SKM-1 treated with dmso at 0.1 percent for 144 hours (cell line): ENCODE data around the gene TMEM263.
A peak's percentile ranks its signal among the peaks of the same experiment; 100 is the strongest.
"Not testable (repeated sequence)": the region's sequence is repeated elsewhere in the genome, so short reads cannot be mapped to it uniquely, and the experiment has no call there.

ENCODE experiments used
- DNase-seq: peaks from one replicate; lab custom pipeline; 2025; ENCODE audit not compliant: unreplicated experiment; lab: John Stamatoyannopoulos, UW

The TMEM263 gene

DNA sequence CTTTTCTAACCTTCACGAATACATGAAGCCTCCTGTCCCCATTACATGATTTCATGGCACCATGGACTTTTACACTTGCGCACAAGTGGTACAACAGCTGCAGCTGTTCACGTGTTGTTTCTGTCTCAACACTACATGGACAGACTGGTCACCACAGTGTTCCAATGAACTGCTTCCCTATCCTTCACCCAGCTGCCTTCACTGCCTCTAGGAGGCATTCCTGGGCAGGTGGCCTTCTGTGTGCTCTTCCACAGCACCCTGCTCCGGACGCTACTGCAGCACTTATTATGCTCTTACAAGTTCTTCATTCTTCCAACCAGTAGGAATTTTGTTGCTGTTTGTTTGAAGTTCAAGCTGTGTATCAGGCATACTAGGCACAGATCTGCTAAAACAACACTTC is 29.8 kb downstream of the TMEM263 start:
- DNase-seq, result no peak

DNA sequence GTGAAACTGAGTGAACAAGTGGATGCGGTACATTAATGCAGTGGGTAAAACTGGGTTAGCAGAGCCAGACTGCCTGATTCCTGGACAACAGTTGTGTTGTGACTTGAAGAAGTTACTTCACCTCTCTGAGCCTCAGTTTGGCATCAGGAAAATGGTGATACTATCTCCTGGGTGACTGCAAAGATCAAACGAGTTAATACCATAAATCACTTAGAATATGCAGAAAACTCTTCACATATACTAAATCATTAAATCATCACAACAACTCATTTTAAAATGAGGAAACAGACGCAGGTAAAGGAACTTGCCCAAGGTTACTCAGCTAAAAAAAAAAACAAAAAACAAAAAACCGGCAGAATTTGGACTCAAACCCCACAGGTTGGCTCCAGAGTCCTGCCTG is 30.4 kb downstream of the TMEM263 start:
- no peak for DNase-seq

DNA sequence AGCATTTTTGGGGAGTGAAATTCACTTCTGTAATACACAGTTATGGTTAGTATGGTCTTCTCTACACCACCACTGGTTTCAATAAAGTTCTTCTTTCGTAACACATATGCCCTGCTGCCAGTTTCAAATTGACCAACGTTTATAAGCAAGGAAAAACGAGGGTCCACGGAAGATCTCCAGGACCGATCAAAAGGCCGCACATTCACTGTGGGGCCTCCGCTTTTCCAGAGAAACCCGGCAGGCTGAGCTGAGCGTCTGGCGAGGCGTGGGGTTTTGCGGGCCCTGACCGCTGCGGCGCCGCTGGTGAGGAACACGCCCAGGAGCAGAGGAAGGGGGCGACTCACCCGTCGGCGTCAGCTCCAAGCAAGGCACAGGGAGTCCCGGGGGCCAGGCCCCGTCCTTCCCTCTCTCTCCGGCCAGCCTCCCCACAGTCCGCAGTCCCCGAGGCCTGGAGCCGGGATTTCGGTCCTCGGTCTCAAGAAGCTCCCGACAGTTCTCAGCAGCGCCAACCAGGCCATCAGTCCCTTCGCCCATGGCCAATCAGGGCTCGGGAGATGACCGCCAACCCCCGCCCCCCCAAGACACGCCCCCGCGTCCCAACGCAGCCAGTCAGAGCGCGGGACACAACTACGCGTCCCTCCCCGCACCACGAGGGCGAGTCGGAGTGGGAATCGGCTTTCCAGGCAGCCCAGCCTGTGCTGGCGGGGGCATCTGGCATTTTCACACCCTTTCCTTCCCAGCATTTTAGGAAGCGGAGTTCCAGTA is 31.1 kb downstream of the TMEM263 start, which contains the start of gene MTERF2:
TSS of gene MTERF2 (minus strand) at position 522 of the 765 bp plus-strand sequence. CDS start 8,432 bp downstream, outside the sequence.
- DNase-seq, result peak; percentile 46

DNA sequence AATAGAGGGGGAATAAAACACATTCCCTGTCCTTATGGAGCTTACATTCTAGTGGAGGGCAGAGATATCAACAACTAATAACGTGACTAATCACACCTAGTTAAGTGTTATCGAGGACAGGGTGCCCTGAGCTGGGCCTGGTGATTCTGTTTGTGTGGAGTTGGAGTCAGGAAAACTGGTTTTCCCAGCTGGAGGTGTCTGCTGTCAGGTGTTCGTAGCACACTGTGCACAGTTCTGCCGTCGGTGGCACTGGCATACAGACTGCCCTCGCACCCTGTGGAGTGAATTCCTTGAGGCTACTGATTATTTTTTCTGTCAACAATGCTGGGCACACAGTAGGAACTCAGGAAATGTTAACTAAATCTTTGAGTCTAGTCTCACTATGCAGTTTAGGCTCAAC is 32.1 kb downstream of the TMEM263 start:
- no peak for DNase-seq

DNA sequence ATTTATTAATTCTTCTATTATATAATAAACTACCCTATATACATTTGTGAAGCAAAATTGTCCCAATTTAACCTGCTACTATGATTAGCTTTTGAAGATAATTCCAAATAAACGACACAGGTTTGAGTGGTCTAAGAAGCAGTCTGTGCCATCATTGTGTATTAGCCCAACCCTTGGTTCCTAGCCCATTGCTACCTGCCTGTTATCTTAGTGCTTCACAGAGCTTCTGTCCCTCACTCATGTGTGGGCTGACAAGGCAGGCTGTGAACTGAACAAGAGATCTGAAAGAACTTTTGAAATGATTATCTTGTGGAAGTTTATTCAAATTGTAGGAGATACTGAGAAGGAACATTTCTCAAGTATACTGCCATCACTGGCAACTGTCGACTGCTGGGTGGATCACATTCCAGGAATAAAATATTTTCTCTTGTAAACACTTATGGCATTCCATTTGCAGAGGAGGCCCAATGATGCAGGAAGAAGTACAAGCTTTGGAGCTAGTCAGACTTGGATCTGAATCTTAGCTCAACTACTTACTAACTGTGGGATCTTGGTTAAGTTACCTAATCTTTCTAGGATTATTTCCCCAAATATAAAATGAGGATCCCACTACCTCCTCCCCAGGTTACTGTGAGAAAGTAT is 39.0 kb downstream of the TMEM263 start:
- no peak for DNase-seq

DNA sequence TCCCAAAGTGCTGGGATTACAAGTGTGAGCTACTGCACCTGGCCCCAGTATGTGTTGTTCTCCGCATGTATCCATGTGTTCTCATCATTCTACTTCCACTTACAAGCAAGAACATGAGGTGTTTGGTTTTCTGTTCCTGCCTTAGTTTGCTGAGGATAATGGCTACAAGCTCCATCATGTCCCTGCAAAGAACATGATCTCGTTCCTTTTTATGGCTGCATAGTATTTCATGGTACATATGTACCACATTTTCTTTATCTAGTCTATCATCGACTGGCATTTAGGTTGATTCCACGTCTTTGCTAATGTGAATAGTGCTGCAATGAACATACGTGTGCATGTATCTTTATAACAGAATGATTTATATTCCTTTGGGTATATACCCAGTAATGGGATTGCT is 40.4 kb downstream of the TMEM263 start:
- not testable (repeated sequence) for DNase-seq

DNA sequence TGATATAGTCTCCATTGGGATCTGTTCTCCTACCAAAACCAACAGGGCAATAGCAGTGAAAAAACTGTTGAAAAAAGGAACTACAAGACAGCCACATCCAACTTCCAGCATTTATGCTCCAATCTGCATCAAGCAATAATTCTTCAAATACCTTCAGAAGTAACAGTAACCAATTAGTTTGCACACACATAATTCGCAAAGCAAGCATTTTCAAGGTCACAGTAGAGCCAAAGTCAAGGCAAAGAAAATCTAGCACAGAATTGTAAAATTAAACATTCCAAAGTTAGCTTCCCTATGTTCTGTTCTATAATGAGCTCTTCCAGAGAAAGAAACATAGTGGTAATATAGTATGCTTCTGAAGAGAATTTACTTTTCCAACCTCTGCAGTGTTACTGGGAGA is 42.2 kb downstream of the TMEM263 start:
- no peak for DNase-seq

DNA sequence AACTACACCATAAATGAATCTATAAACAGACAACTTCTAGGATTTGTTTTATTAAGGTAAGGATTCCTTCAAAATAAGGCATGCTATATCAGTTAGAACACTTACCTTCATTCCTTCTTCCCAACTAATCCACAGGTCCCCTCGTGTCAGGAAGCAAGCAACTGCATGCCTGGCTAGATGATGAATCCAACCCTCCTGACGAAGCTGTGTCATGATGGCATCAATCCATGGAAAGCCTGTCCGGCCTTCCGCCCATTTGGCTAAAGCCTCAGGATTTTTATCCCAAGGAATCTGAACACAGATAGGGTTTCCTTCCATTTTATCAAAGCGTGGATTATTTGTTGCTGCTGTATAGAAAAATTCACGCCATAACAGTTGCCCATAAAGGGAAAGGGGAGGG is 43.7 kb downstream of the TMEM263 start:
- DNase-seq, result no peak

DNA sequence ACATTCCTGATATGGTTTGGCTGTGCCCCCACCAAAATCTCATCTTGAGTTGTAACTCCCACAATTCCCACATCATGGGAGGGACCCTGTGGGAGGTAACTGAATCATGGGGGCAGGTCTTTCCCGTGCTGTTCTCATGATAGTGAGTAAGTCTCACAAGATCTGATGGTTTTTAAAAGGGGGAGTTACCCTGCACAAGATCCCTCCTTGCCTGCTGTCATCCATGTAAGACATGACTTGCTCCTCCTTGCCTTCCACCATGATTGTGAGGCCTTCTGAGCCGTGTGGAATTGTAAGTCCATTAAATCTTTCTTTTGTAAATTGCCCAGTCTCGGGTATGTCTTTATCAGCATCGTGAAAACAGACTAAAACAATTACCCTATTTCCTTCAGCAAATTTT is 47.0 kb downstream of the TMEM263 start:
- DNase-seq, result not testable (repeated sequence)

DNA sequence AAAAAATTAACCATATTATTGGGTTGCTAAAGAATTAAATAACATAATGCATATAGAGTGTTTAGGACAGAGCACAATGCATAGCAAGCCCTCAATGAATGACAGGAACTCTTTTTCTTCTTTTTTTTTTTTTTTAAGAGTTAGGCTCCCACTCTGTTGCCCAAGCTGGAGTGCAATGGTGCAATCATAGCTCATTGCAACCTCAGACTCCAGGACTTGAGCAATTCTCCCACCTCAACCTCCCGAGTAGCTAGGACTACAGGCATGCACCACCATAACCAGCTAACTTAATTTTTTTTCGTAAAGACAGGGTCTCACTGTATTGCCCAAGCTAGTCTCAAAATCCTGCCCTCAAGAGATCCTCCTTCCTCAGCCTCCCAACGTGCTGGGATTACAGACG is 51.7 kb downstream of the TMEM263 start:
- no peak for DNase-seq

DNA sequence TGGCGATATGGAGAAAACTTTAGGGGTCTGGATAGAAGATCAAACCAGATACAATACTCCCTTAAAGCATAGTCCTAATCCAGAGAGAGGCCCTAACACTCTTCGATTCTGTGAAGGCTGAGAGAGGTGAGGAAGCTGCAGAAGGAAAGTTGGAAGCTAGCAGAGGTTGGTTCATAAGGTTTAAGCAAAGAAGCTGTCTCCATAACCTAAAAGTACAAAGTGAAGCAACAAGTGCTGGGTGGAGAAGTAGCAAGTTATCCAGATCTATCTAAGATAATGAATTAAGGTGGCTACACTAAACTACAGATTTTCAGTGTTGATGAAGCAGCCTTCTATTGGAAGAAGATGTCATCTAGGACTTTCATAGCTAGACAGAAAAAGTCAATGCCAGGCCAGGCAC is 55.8 kb downstream of the TMEM263 start:
- DNase-seq, result no peak

DNA sequence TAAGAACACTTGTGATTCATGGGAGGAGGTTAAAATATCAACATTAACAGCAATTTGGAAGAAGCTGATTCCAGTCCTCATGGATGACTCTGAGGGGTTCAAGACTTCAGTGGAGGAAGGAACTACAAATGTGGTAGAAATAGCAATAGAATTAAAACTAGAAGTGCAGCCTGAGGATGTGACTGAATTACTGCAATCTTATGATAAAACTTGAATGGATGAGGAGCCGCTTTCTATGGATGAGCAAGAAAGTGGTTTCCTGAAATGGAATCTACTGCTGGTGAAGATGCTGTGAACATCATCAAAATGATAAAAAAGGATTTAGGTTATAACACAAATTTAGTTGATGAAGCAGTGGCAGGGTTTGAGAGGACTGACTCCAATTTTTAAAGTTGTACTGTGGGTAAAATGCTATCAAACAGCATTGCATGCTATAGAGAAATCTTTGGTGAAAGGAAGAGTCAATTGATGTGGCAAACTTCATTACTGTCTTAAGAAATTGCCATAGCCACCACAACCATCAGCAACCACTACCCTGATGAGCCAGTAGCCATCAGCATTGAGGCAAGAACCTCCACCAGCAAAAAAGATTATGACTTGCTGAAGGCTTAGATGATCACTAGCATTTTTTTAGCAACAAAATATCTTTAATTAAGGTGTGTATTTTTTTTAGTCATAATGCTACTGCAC is 57.2 kb downstream of the TMEM263 start:
- no peak for DNase-seq

DNA sequence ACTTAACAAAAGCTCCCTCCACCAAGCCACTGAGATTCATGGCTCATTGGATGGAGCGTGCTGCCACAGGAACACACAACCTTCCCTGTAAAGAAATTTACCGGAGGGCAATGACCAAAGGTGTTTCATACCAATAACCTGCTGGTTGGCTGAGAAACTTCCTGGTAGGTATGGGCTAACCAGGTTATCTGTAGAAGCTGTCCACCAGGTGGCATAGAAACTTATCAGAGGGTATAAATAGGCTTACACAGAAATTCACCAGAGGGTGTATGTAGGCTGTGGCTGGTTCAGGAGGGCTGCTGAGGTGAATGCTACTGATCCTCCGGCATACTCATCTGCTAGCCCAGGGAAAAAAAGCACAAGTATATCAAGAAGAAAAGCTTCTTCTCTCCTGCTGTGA is 58.3 kb downstream of the TMEM263 start:
- no peak for DNase-seq

DNA sequence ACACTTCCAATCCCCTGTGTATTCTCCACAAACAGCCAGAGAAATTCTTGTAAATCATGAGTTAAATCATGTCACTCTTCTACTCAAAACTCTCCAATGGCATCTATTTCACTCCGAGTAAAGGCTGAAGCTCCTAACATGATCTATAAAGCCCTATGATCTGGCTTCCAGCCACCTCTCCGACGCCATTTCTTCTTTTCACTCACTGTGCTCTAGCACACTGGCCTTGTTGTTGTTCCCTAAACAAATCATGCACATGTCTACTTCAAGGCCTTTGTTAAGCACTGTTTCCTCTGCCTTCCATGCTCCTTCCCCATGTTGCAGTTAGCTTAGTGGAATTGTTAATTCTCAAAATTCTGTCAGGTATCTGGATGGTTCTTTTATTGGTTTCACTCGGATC is 61.3 kb downstream of the TMEM263 start:
- no peak for DNase-seq

DNA sequence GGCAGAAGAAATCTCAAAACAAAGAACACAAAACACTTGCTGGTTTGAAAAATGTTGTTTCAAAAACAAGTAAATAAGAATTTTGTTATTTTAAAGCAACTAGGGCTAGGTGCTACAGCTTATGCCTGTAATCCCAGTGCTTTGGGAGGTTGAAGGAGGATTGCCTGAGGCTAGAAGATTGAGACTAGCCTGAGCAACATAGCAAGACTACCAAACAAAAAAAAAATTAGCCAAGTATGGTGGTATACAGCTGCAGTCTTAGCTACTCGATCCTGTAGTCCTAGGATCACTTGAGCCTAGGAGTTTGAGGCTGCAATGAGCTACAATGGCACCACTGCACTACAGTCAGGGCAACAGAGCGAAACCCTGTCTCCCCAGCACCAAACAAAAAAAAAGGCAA is 63.8 kb downstream of the TMEM263 start:
- DNase-seq, result no peak
